DND-41 (cell line): ENCODE data around the gene NUDT22.

Source experiments
- ATAC-seq: fragments of 200-7000 bp; cut with Tn5 transposase; 3 replicates; pipeline ENCODE4 v1.9.1; 2021; ENCODE audit warnings: low read depth; ENCODE audit not compliant: insufficient read depth
- DNase-seq: peaks from one replicate; pipeline ENCODE4 v3.0.0-alpha.2; 2020
- H2AFZ ChIP-seq: 2 replicates; pipeline ENCODE4 v1.6.0; 2012; ENCODE audit warnings: low read depth, low read length
- H3K27ac ChIP-seq: 2 replicates; pipeline ENCODE4 v1.5.1; 2012; ENCODE audit warnings: low read length, inconsistent platforms
- H3K27me3 ChIP-seq: fragments of 200-600 bp; sonication (generic); 2 replicates; pipeline ENCODE4 v1.6.0; 2012; ENCODE audit warnings: low read length, mild to moderate bottlenecking, inconsistent platforms; ENCODE audit not compliant: insufficient read depth, poor library complexity
- H3K36me3 ChIP-seq: 2 replicates; pipeline ENCODE4 v1.5.1; 2012; ENCODE audit warnings: low read length, inconsistent platforms; ENCODE audit not compliant: insufficient read depth
- H3K4me1 ChIP-seq: 2 replicates; pipeline ENCODE4 v1.5.1; 2012; ENCODE audit warnings: mild to moderate bottlenecking, low read length; ENCODE audit not compliant: insufficient read depth
- H3K4me2 ChIP-seq: 2 replicates; pipeline ENCODE4 v1.6.0; 2012; ENCODE audit warnings: mild to moderate bottlenecking, moderate library complexity, low read length, inconsistent platforms; ENCODE audit not compliant: insufficient read depth
- H3K4me3 ChIP-seq, 2 experiments: fragments of 200-600 bp in 1 of 2; shearing (Covaris generic) in 1 of 2; 2 replicates each; pipeline ENCODE4 v1.5.1; 2012 to 2016; ENCODE audit warnings: inconsistent platforms in 2 of 2, low read length in 2 of 2, mild to moderate bottlenecking in 2 of 2, low read depth in 1 of 2, moderate library complexity in 1 of 2
- H3K79me2 ChIP-seq: 2 replicates; pipeline ENCODE4 v1.6.0; 2012; ENCODE audit warnings: low read length, inconsistent platforms; ENCODE audit not compliant: insufficient read depth
- H3K9ac ChIP-seq: 2 replicates; pipeline ENCODE4 v1.6.0; 2012; ENCODE audit warnings: low read depth, mild to moderate bottlenecking, inconsistent platforms, low read length, moderate library complexity
- H3K9me3 ChIP-seq: 2 replicates; pipeline ENCODE4 v1.5.1; 2012; ENCODE audit warnings: low read length, moderate library complexity, mild to moderate bottlenecking, inconsistent platforms; ENCODE audit not compliant: insufficient read depth, severe bottlenecking
- H4K20me1 ChIP-seq: 2 replicates; pipeline ENCODE4 v1.6.0; 2012; ENCODE audit warnings: low read length; ENCODE audit not compliant: insufficient read depth
- EZH2 ChIP-seq: IDR thresholded peaks from 3 replicates; pipeline ENCODE4 v1.6.1; 2012; ENCODE audit warnings: borderline replicate concordance, low read depth, mild to moderate bottlenecking, moderate library complexity, low read length, inconsistent platforms; ENCODE audit not compliant: severe bottlenecking
- TF ChIP-seq, protein P1 (sequence below): IDR thresholded peaks from 2 replicates; pipeline ENCODE4 v1.5.1; 2012; ENCODE audit warnings: borderline replicate concordance, low read length, moderate library complexity, mild to moderate bottlenecking; ENCODE audit not compliant: poor library complexity, severe bottlenecking; ENCODE audit errors: extremely low read depth

Gene NUDT22

DNA sequence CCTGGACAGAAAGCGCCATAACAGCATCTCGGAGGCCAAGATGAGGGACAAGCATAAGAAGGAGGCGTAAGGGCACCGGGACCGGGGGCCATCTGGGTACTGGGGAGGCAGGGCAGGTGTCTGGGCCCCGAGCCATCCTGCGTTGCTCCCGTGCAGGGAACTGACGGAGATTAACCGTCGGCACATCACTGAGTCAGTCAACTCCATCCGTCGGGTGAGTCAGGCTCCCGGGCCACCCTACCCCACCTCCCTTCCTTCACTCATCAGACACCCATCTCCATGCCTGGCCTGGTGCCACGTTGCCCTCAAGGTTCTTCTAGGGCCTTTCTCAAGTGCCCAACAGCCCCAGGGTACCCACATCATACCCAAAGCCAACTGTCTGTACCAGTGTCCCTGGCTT, 40.3 kb downstream of the NUDT22 start:
- no peak overlapping the region for H3K4me3 ChIP-seq
- peaks cover 23% of the 10 kb centered on the region for H3K4me1 ChIP-seq
- H3K36me3 ChIP-seq: peaks cover 27% of the 10 kb centered on the region; the same call in 1 of the 2 replicates
- H3K4me2 ChIP-seq: no peak overlapping the region
- no peak overlapping the region for H2AFZ ChIP-seq
- no peak overlapping the region; the same call in 1 of the 2 replicates for H3K9ac ChIP-seq
- ATAC-seq (no peak), DNase-seq (no peak)
- H3K27me3 ChIP-seq: no peaks in the 10 kb centered on the region
- H3K9me3 ChIP-seq: no peaks in the 10 kb centered on the region
- peaks cover 13% of the 10 kb centered on the region for H3K79me2 ChIP-seq
- TF ChIP-seq, protein P1, sequence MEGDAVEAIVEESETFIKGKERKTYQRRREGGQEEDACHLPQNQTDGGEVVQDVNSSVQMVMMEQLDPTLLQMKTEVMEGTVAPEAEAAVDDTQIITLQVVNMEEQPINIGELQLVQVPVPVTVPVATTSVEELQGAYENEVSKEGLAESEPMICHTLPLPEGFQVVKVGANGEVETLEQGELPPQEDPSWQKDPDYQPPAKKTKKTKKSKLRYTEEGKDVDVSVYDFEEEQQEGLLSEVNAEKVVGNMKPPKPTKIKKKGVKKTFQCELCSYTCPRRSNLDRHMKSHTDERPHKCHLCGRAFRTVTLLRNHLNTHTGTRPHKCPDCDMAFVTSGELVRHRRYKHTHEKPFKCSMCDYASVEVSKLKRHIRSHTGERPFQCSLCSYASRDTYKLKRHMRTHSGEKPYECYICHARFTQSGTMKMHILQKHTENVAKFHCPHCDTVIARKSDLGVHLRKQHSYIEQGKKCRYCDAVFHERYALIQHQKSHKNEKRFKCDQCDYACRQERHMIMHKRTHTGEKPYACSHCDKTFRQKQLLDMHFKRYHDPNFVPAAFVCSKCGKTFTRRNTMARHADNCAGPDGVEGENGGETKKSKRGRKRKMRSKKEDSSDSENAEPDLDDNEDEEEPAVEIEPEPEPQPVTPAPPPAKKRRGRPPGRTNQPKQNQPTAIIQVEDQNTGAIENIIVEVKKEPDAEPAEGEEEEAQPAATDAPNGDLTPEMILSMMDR: no peak
- TF ChIP-seq EZH2: no peak
- no peaks in the 10 kb centered on the region for H4K20me1 ChIP-seq
- no peak overlapping the region for H3K27ac ChIP-seq

DNA sequence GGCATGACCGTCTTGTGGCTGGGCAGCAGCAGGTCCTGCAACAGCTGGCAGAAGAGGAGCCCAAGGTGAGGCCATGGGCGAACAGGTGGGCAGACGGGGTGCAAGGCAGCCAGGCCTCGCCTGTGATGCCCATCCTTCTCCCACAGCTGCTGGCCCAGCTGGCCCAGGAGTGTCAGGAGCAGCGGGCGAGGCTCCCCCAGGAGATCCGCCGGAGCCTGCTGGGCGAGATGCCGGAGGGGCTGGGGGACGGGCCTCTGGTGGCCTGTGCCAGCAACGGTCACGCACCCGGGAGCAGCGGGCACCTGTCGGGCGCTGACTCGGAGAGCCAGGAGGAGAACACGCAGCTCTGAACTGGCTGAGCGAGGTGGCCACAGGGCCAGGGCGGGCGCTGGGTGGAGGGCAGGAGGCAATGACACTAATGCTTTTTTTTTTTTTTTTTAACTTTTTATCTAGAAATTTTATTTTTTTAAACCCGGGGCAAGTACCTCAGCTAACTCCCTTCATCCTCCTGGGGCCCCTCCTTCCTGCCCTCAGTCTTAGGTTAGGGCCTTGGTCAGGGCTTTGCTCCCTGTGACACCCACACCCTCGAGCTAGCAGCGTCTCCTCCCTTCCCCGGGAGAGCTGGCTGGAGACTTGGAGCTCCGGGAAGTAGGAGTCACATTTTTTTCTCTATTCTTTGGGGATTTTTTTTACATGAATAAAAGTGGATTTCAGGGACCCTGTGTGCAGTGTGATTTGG, 41.3 kb downstream of the NUDT22 start:
- H3K9me3 ChIP-seq: no peaks in the 10 kb centered on the region
- no peak for ATAC-seq

DNA sequence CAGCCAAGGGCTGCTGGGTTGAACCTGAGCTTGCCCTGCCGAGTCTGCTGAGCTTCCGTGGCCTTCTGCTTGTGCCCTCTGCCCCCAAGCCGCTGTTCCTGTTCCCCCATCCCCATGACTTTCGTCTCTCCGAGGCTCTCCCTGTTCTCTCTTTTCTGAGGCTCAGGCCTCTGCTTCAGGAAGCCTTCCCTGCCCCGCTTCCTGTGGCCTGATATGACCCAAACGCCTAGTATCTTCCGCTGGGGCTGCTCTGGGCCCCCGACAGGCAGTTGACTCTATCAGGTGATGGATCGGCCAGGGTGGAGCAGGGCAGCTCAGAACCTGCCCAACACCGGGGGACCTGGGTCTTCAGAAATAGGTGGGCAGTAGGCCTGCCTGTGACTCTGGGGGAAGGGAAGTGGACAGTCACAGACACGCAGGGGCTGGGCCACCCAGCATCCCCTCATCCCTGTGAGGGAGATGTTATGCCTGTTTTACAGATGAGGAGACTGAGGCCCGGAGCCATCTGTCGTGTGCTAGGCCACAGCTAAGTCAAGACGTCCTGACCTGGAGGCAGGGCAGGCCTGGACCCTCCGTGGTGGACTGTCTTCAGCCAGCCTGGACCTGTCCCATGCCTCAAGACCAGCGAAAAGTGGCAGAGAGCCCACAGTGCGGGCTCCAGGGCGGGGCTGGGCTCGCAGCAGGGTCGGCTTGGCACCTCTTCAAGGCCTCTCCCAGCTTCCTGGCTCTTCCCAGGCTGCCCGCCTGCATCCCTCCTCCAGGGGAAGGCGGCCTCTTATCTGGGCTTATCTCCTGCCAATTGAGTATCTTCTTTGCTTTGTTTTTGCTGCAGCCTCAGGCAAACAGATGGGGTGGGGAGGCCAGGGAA, 42.2 kb downstream of the NUDT22 start:
- ATAC-seq: no peak
- TF ChIP-seq EZH2: no peak
- TF ChIP-seq, protein P1: no peak
- Histone ChIP-seq H3K4me2 (peak overlapping the region; percentile 99), H3K27ac (peak overlapping the region; percentile 90), H3K79me2 (peaks cover 26% of the 10 kb centered on the region), H2AFZ (peak overlapping the region; percentile 71; the same call in 1 of the 2 replicates), H3K9ac (peak overlapping the region; percentile 95), H4K20me1 (no peaks in the 10 kb centered on the region), H3K4me1 (peaks cover 38% of the 10 kb centered on the region), H3K4me3 (peak overlapping the region; percentile 79 to 90; a peak in 3 of 4 replicates), H3K27me3 (no peaks in the 10 kb centered on the region), H3K9me3 (no peaks in the 10 kb centered on the region), H3K36me3 (peaks cover 17% of the 10 kb centered on the region; the same call in 1 of the 2 replicates)
- DNase-seq: no peak

More for the DNA sequence above, 41.3 kb downstream of the NUDT22 start:
- H3K36me3 ChIP-seq: peaks cover 25% of the 10 kb centered on the region; the same call in 1 of the 2 replicates
- H3K27ac ChIP-seq: no peak overlapping the region
- H3K27me3 ChIP-seq: no peaks in the 10 kb centered on the region
- no peak for DNase-seq
- peak overlapping the region; percentile 95; the same call in 1 of the 2 replicates for H3K9ac ChIP-seq
- H3K79me2 ChIP-seq: peaks cover 23% of the 10 kb centered on the region
- H3K4me1 ChIP-seq: peaks cover 33% of the 10 kb centered on the region
- no peak overlapping the region for H3K4me2 ChIP-seq
- TF ChIP-seq, protein P1: no peak
- no peak for TF ChIP-seq EZH2
- H4K20me1 ChIP-seq: no peaks in the 10 kb centered on the region
- no peak overlapping the region for H3K4me3 ChIP-seq
- no peak overlapping the region for H2AFZ ChIP-seq
